ENCODE measurements around the gene CD82.

CD82 gene

DNA sequence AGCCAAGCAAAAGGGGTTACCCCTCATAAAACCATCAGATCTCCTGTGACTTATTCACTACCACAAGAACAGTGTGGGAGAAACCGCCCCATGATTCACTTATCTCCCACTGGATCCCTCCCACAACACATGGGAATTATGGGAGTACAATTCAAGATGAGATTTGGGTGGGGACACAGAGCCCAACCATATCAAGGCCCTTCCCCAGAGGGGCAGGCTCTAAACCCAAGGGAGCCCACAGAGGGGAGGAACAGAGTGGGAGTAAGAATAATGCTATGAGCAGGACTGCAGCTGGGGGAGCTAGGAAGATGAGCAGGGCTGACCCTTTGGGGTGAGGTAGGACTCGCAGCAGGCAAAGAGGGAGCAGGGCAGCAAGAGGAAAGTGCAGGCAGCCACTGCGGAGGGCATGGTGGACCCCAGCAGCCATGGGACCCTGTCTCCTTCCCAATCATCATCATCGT lies 59.3 kb downstream of the CD82 start:
- peak; percentile 9 for DNase-seq (ENCODE audit: extremely low spot score)
- ChIA-PET CTCF (interaction anchor here (0.9 to 19.4 kb wide), 5 partner anchors 8 to 287 kb away, joined by 3 to 421 read pairs (median 6); partner anchors contain the start of gene CD82), POLR2A (no interaction called here)
- TF ChIP-seq, protein P1, sequence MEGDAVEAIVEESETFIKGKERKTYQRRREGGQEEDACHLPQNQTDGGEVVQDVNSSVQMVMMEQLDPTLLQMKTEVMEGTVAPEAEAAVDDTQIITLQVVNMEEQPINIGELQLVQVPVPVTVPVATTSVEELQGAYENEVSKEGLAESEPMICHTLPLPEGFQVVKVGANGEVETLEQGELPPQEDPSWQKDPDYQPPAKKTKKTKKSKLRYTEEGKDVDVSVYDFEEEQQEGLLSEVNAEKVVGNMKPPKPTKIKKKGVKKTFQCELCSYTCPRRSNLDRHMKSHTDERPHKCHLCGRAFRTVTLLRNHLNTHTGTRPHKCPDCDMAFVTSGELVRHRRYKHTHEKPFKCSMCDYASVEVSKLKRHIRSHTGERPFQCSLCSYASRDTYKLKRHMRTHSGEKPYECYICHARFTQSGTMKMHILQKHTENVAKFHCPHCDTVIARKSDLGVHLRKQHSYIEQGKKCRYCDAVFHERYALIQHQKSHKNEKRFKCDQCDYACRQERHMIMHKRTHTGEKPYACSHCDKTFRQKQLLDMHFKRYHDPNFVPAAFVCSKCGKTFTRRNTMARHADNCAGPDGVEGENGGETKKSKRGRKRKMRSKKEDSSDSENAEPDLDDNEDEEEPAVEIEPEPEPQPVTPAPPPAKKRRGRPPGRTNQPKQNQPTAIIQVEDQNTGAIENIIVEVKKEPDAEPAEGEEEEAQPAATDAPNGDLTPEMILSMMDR (IDR thresholded peaks at IDR 0.05; ENCODE audit: control extremely low read depth, extremely low read depth, low read depth, missing control alignments), result no peak

- TF ChIP-seq, protein P1 (IDR thresholded peaks at IDR 0.05; ENCODE audit: control extremely low read depth, extremely low read depth, low read depth, missing control alignments), result no peak
- POLR2A ChIA-PET, result no interaction called here
- DNase-seq (ENCODE audit: extremely low spot score), result peak; percentile 10
- CTCF ChIA-PET, result interaction anchor here (0.9 to 19.4 kb wide), 6 partner anchors 9 to 285 kb away, joined by 3 to 421 read pairs (median 6); partner anchors contain the start of gene CD82
Measured at GRCh38 chr11:44625759-44626523, 60.5 kb downstream of the CD82 start.

DNA sequence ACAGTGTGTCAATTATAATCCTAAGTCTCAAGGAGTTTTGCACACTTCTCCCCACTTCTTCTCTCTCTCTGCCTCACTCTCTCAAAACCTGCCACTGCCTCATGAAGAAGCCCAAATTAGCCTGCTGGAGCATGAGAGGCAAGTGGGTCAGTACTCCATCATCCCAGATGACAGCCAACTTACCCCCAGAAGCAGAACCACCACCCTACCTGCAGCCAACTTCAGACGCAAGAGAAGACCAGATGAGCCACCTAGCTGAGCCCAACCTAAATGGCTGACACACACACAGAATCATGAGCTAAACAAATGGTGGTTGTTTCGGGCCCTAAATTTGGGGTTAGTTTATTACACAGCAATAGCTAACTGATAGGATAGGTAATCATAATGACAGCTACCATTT lies 61.2 kb downstream of the CD82 start:
- ChIA-PET POLR2A (no interaction called here), CTCF (interaction anchor here (0.9 to 19.4 kb wide), 6 partner anchors 10 to 285 kb away, joined by 3 to 421 read pairs (median 6); partner anchors contain the start of gene CD82)
- peak; percentile 3 for DNase-seq (ENCODE audit: extremely low spot score)
- TF ChIP-seq, protein P1 (IDR thresholded peaks at IDR 0.05; ENCODE audit: control extremely low read depth, extremely low read depth, low read depth, missing control alignments), result no peak

DNA sequence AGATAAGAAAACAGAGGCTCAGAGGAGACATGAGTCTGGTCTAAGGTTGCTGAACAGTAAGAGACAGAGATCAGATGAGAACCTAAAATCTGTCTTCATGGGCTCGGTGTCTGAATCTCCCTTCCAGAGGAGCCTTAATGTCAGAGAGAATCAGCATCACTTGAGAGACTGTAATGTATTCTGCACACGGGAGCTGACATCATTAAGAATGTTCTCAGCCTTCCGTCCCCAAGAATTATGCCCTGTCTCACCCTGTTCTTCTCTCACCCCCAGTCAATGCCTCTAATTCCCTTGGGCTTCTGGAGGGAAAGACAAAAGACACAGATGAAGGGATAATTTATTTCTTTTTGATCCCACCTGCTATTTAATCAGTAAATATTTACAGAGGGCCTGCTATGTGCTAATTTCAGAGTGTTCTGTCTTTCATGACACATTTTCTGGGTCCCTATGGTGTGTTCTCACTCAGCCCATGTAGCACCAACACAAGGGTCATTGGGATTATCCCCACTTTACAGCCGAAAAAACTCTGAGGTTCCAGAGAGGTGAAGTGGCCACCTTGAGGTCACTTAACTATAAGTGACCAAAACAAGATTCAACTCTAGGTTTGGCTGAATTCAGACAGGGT lies 61.8 kb downstream of the CD82 start:
- ChIA-PET CTCF (interaction anchor here (1.0 to 19.4 kb wide), 6 partner anchors 10 to 300 kb away, joined by 3 to 421 read pairs (median 4); partner anchors contain the start of gene CD82), POLR2A (no interaction called here)
- TF ChIP-seq, protein P1 (IDR thresholded peaks at IDR 0.05; ENCODE audit: control extremely low read depth, extremely low read depth, low read depth, missing control alignments), result no peak
- peak; percentile 3 for DNase-seq (ENCODE audit: extremely low spot score)

DNA sequence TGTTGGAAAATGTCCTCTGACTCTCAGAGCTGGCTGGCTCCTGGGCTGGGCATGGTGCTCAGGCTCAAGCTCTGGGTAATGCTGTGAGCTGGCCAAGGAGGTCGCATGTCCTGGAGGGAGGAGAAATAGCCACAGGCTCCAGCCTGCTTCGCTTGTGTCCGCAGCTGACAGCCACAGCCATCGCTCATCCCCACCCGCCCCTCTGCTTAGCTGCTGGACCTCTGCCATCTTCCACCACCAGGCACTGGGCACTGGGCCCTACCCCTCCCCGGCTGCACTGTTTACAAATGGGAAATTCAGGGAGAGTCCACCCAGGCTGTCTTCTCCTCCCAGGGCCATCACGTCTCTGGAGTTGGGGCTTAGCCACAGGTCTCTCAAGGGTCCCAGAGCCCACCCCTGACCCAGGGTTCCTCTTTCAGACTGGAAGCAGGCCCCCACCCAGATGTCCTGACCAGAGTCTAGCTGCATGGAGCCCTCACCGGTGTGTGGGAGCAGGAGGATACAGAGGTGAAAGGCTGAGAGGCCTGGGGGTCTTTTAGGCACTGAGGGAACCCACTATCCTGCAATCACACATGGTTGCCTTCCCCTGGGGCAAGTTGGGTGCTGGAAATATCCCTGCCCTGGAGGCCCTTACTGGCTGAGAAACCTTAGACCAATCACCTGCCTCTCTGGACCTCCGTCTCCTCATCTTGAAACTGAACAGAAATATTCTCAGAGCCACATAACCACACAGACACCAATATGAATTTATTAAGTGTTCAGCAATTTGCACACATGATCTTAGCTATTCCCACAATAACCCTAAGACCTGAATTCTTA lies 62.7 kb downstream of the CD82 start:
- POLR2A ChIA-PET, result no interaction called here
- DNase-seq (ENCODE audit: extremely low spot score), result peak; percentile 60
- TF ChIP-seq, protein P1 (IDR thresholded peaks at IDR 0.05; ENCODE audit: control extremely low read depth, extremely low read depth, low read depth, missing control alignments), result no peak
- CTCF ChIA-PET, result interaction anchor here (1.0 to 19.4 kb wide), 6 partner anchors 11 to 299 kb away, joined by 3 to 421 read pairs (median 8); partner anchors contain the start of gene CD82

All from GM10248 (cell line).